GM08714 (cell line): ENCODE results near the gene POM121.
"Not testable (repeated sequence)": the region's sequence is repeated elsewhere in the genome, so short reads cannot be mapped to it uniquely, and the experiment has no call there.

Experiments used
- H3K4me3 ChIP-seq: fragments of 200-500 bp; sonication (Bioruptor generic); 2 replicates; pipeline ENCODE4 v1.5.1; 2014; ENCODE audit warnings: mild to moderate bottlenecking, low read length, inconsistent platforms

POM121 gene

DNA sequence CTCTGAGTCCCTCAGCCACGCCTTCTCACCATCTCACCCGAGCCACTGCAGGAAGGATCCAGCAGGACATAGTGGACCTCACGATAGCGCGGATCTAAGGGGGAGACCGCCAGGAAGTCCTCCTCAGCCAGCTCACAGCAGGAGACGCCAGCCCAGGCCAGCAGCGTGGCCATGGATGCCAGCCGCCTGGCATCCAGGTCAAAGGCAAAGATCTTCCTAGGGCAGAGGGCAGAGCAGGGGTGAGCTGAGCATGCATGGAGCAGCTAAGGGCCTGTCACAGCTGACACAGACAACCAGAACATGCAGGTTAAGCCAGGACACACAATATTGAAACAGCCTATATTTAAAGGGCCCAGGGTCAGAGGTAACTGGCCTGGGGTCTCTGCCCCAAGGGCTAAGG lies 24.4 kb downstream of the POM121 start:
- not testable (repeated sequence) for H3K4me3 ChIP-seq

DNA sequence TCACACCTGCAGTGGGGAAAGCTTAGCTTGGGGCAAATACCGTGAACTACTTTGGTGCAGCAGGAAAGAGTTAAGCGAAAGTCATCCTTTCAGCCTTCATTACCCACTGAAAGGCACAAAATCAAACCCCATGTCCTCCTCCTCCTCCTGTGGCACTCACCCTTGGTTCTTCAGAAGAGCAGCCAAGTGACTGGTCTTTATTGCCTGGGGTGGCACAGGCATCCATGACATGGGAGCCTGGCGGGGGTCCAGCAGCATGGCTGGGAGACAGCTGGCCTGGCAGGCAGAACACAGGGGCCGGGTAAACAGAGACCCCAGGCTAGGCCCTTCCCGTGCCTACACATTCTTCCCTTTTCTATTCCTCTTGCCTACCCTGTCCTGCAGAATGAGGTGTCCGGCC lies 24.8 kb downstream of the POM121 start:
- not testable (repeated sequence) for H3K4me3 ChIP-seq

DNA sequence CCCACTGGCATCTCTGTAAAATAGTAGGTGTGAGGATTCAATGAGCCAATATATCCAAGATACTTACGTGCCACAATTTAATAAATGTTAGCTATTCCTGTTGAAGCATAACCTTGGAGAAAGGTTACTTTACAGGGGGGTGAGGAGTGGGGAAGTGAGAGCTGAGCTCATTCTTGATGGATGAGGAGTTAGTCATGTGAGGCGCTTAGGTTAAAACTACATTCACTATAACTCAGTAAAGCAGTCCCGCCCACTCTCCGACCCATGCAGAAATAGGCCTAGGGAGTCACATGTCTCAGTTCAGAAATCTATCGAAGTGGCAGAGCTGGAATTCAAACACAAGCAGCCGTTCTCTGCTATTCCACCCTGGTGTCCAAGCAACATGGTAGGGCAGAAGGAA lies 25.5 kb downstream of the POM121 start:
- not testable (repeated sequence) for H3K4me3 ChIP-seq

DNA sequence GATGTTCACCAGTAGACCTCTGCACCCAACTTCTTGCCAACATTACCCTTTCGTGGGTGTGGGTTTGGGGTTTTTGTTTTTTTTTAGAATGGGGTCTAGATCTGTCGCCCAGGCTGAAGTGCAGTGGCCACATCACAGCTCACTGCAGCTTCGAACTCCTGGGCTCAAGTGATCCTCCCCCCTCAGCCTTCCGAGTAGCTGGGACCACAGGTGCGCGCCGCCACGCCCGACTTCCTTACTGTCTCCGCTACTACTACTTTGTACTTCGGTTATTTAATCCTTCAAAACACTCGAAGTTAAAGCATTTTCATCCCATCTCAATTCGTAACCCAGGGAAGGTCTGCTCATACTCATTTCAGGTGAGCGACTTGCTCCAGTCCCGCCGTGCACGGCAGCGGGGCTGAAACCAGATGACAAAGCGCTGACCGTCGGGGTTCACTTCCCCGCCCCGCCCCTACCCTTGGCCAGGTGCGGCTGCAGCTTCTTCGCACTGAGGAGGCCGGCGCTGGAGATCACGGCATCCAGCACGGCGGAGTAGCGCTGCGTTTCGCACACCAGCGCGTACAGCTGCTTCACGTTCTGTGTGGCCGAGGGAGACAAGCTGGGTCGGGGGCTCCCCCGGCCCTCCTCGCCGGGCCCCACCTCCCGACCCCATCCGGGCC lies 29.1 kb downstream of the POM121 start:
- H3K4me3 ChIP-seq, result peak overlapping the region; percentile 62; the same call in 1 of the 2 replicates

DNA sequence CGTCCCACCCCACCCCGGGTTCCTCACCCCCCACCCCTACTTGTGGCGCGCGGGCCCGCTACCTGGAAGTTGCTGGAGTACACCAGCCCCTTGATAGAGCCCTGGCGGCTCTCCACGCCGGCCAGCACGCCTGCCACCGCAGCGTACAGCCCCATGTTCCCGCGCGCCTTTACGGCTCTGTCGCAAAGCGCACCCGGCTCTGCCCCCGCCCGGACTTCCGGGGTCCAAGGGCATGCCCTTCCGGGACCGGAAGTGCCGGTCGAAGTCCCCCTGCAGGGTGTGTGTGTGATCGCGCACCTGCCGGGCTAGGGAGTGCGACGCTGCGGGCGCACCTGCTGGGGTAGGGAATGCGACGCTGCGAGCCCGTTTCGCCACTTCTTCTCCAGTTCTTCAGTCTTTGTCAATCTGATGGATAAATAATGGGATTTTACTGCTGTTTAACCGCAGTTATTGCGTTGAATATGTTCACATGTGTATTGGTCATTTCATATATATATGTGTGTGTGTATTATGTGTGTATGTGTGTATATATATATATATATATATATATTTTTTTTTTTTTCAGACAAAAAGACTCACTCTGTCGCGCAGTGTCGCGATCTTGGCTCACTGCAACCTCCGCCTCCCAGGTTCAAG lies 29.8 kb downstream of the POM121 start:
- not testable (repeated sequence) for H3K4me3 ChIP-seq

DNA sequence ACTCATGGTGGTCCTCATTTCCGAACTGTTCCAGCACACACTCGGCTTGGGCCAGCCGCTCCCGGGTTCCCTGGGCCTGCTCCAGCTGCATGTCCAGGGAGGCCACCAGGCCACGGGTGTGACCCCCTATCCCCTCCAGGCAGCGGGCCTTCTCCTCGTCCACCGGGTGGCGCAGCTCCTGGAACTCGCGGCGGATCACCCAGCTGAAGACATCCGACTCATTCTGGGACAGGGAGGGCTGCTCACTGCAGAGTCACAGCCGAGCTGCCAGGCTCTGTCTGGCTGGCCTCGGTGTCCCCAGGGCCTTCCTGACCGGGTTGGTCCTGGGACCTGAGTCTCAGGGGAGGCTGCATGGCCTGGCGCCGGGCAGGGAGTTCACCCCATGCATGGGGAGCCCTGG lies 35.1 kb downstream of the POM121 start:
- H3K4me3 ChIP-seq, result not testable (repeated sequence)

DNA sequence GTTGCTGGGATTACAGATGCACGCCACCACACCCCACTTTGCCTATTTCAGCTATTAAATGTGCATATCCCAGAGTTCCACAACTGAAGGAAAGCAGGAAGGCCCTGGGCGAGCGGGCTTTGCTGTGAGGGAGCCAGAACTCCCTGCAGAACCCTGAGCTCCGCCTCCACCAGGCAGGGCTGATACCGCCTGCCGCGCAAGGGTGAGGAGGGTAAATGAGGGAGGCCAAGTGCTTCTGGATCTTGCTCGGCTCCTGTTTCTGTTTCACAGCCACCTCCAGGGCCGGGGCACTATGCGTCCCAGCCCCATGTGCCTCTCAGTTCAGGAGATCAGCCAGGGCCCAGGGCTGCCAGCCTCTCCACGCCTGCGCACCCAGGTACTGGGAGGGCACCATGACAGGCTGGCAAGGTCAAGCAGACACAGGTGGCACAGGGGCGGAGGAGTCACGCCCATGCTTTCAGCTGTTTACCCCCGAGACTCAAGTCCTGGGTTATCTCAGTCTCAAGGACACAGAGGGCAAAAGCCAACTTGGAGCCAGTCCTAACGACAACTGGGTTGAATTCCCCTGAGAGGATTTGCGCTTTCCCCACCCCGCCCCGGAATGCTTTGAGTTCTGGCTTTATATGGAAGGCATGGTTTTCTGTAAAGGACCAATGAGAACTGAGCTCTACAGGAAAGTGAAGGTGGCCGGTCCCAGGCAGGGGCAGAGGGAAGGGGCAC lies 35.9 kb downstream of the POM121 start:
- H3K4me3 ChIP-seq, result not testable (repeated sequence)

DNA sequence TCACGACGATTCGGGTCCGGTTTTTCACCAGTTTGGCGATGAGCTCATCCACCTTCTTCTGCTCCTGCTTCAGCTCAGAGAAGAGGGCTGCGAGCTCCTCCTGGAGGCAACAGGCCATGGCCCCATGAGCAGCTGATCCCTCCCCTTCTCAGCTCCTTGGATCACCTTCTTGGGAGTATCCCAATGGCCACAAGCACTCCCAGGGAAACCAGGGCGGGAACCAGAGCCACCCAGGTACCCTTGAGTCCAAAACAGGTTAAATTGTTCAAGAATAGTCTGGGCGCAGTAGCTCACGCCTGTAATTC lies 36.4 kb downstream of the POM121 start:
- H3K4me3 ChIP-seq, result not testable (repeated sequence)

DNA sequence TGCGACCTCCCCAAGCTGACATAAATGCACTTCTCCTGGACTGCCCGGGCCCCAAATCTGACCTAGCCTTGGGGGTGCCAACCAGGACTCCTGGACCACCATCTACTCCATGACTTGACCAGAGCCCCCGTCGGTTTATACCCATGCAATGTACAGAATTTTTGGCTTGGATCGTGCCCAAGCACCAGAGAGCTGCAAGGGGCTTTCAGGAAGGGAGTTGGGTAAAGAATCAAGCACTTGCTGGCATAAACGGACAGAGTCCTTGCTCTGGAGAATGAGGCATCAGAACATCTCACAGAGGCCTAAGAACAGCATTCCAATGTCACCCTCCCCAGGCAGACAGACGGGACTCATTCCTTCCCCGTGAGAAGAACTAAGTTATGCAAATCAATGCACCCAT lies 38.2 kb downstream of the POM121 start:
- H3K4me3 ChIP-seq, result not testable (repeated sequence)

DNA sequence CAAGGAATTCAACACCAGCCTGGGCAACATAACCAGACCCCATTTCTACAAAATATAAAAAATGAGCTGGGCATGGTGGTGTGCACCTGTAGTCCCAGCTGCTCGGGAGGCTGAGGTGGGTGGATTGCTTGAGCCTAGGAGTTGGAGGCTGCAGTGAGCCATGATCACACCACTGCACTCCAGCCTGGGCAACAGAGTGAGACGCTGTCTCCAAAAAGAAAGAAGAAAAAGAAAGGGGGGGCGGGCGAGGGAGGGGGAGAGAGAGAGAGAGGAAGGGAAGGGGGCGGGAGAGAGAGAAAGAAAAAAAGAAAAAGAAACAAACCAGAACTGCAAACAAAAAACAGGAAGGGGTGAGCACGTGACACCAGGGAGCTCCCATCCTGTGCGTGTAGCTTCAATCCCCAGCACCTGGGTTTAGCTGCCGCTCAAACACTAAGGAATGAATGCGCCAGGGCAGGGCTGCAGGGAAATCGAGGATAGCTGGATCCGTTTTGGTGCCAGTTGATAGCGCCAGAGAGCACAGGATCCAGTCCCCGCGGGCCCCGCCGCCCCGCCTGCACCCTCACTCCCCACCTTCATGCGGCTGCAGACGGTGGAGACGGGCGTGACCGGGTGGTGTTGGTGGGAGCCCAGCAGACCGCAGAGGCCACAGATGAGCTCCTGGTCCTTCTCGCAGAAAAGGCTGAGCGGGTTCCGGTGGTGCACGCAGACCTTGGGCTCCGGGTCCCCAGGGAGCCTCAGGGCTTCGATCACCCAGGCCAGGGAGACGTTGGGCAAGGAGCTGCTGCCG lies 40.5 kb downstream of the POM121 start:
- H3K4me3 ChIP-seq, result not testable (repeated sequence)

DNA sequence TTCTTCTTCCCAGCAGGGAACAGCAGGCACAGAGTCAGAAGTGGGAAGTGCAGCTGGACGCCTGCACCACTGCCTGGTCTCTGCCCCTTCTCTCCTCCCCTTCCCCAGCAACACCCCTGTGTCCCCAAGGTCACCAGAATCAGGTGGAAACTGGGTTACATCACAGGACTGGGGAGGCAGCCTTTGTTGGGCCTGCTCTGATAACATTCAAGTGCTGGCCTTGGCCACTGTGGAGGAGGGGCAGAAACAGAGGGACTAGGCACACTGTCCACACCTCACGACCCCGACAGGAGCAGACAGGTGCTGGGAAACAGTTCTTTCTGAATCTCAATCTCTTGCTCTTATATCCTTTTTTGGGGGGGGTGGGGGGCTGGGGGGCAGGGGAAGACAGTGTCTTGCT lies 42.0 kb downstream of the POM121 start:
- not testable (repeated sequence) for H3K4me3 ChIP-seq

DNA sequence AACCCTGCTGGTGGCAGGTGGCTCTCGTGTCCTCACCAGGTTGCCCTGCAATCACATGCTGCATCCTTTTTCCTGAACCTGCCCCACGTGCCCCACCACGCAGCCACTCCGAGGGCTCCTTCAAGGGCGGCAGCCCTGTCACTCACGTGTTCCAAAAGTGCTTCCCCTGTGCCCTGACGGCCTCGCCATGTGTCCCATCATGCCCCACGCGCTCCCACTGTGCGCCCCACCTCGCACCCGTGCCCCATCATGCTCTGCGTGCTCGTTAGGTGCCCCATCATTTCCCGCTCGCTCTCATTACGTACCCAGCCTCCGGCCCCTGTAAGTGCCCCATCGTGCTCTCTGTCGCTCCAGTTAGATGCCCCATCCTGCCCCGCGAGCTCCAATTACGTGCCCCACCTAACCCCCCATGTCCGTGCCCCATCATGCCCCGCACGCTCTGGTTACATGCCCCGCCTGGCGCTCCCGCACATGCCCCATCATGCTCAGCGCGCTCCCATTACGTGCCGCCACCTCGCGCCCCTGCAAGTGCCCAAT lies 44.2 kb downstream of the POM121 start, which contains the start of gene TRIM74:
TRIM74 (minus strand) TSS at position 487 of the 537 bp plus-strand sequence. CDS start 3,309 bp downstream, outside the sequence.
- not testable (repeated sequence) for H3K4me3 ChIP-seq

DNA sequence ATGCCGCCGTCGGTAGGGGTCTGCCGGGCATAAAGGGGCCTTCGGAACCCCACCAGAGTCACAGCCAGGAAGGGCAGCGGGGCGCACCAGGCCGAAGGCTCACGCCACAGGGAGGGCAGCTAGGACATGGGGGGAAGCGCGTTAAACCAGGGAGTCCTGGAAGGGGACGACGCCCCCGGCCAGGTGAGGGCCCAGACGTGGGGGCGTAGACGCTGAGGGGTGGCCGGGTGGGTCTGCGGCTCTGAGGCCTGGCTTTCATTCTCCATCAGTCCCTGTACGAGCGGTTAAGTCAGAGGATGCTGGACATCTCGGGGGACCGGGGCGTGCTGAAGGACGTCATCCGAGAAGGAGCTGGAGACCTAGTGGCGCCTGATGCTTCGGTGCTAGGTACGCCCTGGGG lies 44.8 kb downstream of the POM121 start:
- not testable (repeated sequence) for H3K4me3 ChIP-seq

DNA sequence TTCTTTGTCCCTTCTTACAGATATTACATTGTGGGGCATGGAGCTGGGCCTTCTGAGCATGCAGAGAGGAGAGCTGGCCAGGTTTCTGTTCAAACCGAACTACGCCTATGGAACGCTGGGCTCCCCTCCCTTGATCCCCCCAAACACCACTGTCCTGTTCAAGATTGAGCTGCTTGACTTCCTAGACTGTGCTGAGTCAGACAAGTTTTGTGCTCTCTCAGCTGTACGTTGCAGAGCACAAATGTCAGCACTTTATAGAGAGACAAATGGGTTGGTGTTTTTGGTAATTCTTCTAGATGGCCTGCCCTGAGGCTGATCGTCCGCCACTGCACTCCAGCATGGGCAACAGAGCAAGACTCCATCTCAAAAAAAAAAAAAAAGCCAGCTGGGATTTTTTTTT lies 46.6 kb downstream of the POM121 start:
- not testable (repeated sequence) for H3K4me3 ChIP-seq

DNA sequence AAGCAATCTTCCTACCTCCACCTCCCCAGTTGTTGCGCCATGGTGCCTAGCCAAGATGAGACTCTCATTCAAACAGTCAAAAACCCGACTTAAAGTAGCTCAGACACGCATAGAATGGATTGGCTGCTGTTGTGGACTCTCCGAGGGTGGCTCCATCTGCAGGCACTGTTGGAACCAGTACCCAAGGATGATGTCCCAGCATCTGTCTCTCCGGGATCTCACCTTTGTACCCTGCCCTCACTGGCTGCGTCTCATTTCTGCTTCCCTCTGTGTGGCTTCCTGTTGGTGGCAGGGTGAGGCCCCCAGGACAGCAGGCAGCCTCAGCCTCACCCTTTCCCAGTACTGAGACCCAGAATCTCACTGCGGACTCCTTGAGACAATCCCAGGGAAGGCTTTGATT lies 49.9 kb downstream of the POM121 start:
- not testable (repeated sequence) for H3K4me3 ChIP-seq

DNA sequence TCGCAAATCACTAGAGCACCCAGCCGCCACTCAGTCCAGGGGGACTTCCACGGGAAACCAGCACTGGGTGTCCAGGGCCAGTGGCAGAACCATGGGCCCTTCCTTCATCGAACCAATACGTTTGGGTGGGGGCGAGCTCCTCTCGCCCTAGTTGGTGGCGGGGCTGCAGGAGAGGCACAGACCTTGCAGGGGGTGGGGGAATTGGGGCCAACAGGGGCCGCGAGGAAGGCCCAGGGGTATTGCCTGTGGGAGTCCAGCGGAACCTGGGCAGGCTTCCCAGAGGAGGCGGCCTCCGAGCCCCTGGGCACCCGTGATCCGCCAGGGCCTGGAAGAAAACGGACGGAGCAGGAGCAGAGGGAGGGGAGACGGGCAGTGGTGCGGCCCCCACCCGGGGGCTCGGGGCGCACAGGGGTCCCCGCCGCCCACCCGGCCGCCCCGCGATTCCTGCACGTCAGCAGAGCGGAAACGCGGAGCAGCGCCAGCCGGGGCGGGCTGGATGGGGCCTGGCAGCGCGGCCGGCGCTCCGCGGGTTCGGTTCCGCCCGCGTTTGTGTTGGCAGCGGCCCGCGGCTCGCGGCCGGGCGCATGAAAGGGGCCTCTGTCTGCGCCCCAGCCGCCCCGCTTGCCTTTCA lies 50.9 kb downstream of the POM121 start:
- not testable (repeated sequence) for H3K4me3 ChIP-seq

DNA sequence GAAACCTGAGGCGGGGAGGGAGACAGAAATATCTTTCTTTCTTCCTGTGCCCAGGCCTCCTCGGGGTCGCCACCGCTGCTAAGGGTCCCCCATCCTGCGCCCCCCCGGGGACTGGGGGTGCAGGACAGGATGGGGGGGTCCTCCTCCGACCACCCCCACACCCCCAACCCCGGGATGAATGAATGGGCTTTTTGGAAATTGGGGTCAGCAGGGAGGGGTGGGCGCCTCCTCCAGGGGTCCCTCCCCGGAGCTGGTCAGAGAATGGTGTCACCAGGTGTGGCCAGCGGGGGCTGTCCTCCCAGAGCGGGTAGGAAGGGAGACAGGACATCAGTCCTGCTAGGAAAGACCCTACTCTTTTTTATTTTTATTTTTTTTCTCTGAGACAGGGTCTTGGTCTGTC lies 51.5 kb downstream of the POM121 start:
- not testable (repeated sequence) for H3K4me3 ChIP-seq

DNA sequence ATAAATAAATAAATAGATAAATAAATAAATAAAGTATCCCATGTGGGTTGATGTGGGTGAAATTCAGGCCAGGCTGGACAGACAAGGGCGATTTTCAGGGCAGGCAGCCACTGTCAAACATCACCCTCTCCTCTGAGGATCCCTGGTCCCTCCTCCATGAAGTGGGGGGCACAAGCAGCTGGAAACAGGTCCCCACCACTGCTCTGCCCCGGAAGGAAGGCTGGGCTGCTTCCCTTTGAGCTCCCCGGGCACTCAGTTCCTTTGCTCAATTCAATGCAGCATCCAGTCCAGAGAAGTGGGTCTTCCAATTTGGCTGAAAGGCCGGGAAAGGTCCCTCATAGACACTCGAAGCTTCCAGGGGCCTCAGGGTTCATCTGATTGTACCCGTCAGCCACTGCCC lies 55.5 kb downstream of the POM121 start:
- not testable (repeated sequence) for H3K4me3 ChIP-seq

DNA sequence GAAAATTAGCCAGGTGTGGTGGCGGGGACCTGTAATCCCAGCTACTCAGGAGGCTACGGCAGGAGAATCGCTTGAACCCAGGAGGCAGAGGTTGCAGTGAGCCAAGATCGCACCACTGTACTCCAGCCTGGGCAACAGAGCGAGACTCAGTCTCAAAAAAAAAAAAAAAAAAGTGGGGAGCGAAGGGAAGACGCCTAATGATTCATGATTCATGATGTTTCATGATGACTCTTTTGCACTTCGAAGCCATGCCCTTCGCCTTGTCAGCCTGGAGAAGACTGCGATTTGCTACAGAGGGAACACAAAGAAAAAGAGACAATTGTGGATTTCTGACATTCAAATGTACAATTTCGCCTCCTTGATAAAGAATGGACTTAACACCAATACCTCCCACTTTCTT lies 57.2 kb downstream of the POM121 start:
- not testable (repeated sequence) for H3K4me3 ChIP-seq

DNA sequence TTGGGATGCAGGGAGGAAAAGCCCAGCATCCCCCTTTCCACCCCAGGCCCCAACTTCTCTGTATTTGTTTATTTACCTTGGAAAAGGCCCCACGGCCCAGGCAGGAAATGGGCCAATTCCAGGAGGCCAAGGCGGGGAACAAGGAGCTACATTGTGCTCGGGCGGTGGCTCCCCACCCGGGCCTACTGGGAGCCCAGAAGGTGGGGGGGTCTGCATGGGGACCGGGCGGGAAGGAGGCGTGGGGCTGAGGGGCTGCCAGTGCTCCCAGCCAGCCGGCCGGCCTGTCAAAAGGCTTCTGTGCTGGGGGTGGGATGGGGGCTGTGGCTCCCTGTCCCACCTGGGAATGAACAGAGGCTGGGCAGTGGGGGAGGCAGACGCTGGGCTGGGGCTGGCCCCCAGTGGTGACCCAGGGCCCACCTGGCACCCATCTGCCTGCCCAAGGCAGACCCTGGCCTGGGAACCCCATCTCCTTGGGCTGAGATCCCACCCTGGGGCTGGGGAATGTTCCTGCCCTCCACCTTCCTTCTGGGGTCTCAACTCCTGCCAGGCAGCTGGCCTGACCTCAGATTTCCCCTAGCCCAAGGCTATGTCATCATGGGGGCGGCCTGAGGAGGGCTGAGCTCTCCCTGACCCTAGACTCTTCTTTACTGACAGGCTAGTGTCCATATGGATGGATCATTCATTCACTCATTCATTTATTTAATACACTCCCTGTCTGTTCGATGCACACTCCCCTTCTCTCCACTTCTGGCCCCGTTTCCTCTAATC lies 65.4 kb downstream of the POM121 start:
- not testable (repeated sequence) for H3K4me3 ChIP-seq
